Measurements from ENCODE around the gene MACROD2.

GRCh38 chr20:14956538-14956937, 961.2 kb downstream of the MACROD2 start:
- no peak for TF ChIP-seq POLR2A (IDR thresholded peaks at IDR 0.05)
- no peak for TF ChIP-seq CTCF (IDR thresholded peaks at IDR 0.05)
